ENCODE measurements around the gene NUDT17. TPM values are rescaled to one million over a fixed set of nuclear protein-coding genes. Genes with fewer than 3 reads are reported as not detected.

NUDT17 gene
- total RNA-seq, 1 experiment from 2014 or later, result 4.4 TPM

DNA sequence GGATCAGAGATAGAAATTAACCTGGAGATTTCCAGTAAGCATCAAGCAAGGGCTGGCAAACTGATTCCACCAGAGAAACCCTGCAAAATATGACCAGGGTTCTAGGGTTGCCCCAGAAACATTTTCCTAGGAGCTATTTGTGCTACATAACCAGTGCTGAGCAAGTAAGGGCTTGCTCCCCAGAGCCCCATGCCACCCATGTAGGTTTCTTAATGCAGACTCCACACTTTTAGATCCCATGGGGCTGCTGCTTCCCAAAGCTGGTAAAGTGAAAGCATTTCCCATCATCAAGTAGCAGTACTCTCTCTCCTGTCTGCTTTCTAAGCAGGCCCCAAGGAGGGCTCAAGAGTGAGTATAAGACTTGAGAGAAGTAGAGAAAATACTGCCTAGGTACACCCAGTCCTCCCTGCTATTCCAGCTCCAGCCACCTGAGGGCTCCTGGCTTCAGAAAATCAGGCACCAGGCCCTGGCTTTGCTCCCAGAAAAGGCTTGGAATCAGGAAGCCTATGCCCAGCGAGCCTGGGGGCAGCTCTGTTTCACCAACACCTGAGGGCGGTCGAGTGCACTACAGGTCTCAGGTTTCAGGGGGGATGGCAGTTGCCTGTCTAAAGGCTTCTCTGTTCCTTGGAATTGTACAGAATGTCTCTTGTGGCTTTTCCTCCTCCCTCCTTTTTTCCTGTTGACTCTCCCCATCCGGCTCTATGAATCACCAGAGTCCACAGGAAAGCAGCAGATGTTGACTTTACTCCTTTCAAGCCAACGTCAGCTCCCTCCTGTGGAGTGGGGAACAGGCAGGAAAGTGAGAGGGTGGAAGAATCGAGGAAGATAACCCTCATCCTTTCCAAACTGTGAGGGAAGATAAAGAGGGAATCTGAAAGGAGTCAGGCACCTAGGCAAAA is 46.4 kb downstream of the NUDT17 start:
- Histone ChIP-seq H3K4me3 (ENCODE audit: insufficient read depth, low read depth, low read length) (no peak overlapping the region), H3K36me3 (replicated peaks; ENCODE audit: control insufficient read depth, insufficient read depth, low read length) (no peaks in the 10 kb centered on the region), H3K27me3 (ENCODE audit: control insufficient read depth, insufficient read depth, low read length) (no peaks in the 10 kb centered on the region)
- peak; percentile 87 for DNase-seq

GRCh38 chr1:145892486-145893087 is 47.2 kb downstream of the NUDT17 start:
- H3K4me3 ChIP-seq (ENCODE audit: insufficient read depth, low read depth, low read length), result no peak overlapping the region
- H3K27me3 ChIP-seq (ENCODE audit: control insufficient read depth, insufficient read depth, low read length), result no peaks in the 10 kb centered on the region; the same call in 1 of the 2 replicates
- H3K36me3 ChIP-seq (replicated peaks; ENCODE audit: control insufficient read depth, insufficient read depth, low read length), result no peaks in the 10 kb centered on the region
- no peak for DNase-seq

DNA sequence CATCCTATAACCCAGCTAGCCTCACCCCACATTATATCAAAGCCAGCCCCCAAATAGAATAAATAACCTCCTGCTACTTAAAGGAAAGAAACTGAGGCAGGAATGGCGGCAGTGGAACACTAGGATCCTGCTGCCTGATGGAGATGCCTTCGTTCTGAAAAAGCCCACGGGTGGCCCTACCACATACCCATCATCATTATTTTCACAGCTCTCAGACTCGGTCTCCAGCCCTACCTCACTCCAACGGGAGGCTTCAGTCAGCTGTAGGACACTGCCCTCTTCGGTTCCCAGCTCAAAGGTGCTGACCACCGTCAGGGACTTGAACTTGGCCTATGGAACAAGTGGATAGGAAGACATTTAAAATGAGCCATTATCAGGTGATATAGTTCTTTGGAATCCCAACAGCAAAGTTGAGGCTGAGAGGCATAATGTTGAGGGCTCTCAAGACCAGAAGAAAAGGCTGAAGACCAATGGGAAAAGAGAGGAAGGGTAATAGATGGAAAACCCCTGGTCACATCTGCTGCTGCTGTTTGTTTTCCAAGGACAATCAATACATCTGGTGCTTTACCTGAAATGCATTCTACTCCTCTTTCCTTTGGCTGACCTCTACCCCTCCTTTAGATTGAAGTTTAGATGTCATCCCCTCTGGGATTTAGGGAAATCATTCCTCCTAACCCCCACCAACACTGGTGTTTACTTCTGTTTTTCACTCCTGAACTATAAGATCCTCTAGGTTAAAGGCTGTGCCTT is 48.1 kb downstream of the NUDT17 start:
- Histone ChIP-seq H3K4me3 (ENCODE audit: insufficient read depth, low read depth, low read length) (no peak overlapping the region), H3K36me3 (replicated peaks; ENCODE audit: control insufficient read depth, insufficient read depth, low read length) (no peaks in the 10 kb centered on the region), H3K27me3 (ENCODE audit: control insufficient read depth, insufficient read depth, low read length) (no peaks in the 10 kb centered on the region; the same call in 1 of the 2 replicates)
- no peak for DNase-seq

DNA sequence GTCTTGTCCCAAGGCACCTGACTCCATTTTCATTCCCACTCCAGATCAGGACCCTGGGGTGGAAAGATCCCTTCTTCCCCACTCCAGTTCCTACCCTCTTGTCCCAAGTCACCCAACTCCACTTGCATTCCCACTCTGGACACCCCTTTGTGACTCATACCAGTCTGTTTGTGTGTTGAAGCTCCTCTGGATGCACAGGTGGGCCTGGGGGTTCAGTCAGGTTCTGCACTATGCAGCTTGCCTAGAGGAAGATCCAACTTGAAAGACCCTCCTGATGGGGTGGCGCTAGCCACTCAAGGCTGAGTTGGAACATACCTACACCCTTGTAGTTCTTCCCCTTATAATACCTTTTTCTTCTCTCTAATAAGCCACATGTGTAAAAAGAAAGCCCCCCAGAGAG is 50.0 kb downstream of the NUDT17 start:
- no peak for DNase-seq
- Histone ChIP-seq H3K36me3 (replicated peaks; ENCODE audit: control insufficient read depth, insufficient read depth, low read length) (no peaks in the 10 kb centered on the region), H3K27me3 (ENCODE audit: control insufficient read depth, insufficient read depth, low read length) (no peaks in the 10 kb centered on the region; the same call in 1 of the 2 replicates), H3K4me3 (ENCODE audit: insufficient read depth, low read depth, low read length) (no peak overlapping the region)

GRCh38 chr1:145897969-145898368 is 52.5 kb downstream of the NUDT17 start:
- H3K4me3 ChIP-seq (ENCODE audit: insufficient read depth, low read depth, low read length), result no peak overlapping the region
- no peaks in the 10 kb centered on the region for H3K36me3 ChIP-seq (replicated peaks; ENCODE audit: control insufficient read depth, insufficient read depth, low read length)
- no peaks in the 10 kb centered on the region; the same call in 1 of the 2 replicates for H3K27me3 ChIP-seq (ENCODE audit: control insufficient read depth, insufficient read depth, low read length)
- DNase-seq, result no peak

Other genes with a start within 250 kb of the NUDT17 start
- 26.7 and 29.9 TPM in 2 replicates for gene GPR89A, start 237.6 kb upstream of the NUDT17 start, total RNA-seq (2014; rRNA removed; shearing (Covaris generic))
- gene PDZK1, start 138.3 kb upstream of the NUDT17 start, total RNA-seq (2014; rRNA removed; shearing (Covaris generic)), result 1.3 and 4.1 TPM in 2 replicates
- gene CD160, start 126.1 kb upstream of the NUDT17 start, total RNA-seq (2014; rRNA removed; shearing (Covaris generic)), result 0.35 TPM in 1 of 2 replicates, not detected in the other
- 11.3 and 11.5 TPM in 2 replicates for gene RNF115, start 21.5 kb upstream of the NUDT17 start, total RNA-seq (2014; rRNA removed; shearing (Covaris generic))
- 44.3 and 45.1 TPM in 2 replicates for gene POLR3C, start 21.4 kb upstream of the NUDT17 start, total RNA-seq (2014; rRNA removed; shearing (Covaris generic))
- gene PIAS3, start 13.5 kb downstream of the NUDT17 start, total RNA-seq (2014; rRNA removed; shearing (Covaris generic)), result 27.0 and 27.4 TPM in 2 replicates
- 0.22 and 0.52 TPM in 2 replicates for gene ANKRD35, start 40.2 kb downstream of the NUDT17 start, total RNA-seq (2014; rRNA removed; shearing (Covaris generic))
- 0.10 and 0.22 TPM in 2 replicates for gene ITGA10, start 64.4 kb downstream of the NUDT17 start, total RNA-seq (2014; rRNA removed; shearing (Covaris generic))
- gene PEX11B, start 73.1 kb downstream of the NUDT17 start, total RNA-seq (2014; rRNA removed; shearing (Covaris generic)), result 22.9 and 28.0 TPM in 2 replicates
- 181 and 214 TPM in 2 replicates for gene RBM8A, start 81.9 kb downstream of the NUDT17 start, total RNA-seq (2014; rRNA removed; shearing (Covaris generic))
- 23.0 and 24.3 TPM in 2 replicates for gene LIX1L, start 112.4 kb downstream of the NUDT17 start, total RNA-seq (2014; rRNA removed; shearing (Covaris generic))
- 0.52 and 0.62 TPM in 2 replicates for gene ANKRD34A, start 118.9 kb downstream of the NUDT17 start, total RNA-seq (2014; rRNA removed; shearing (Covaris generic))
- 6.3 and 11.6 TPM in 2 replicates for gene POLR3GL, start 119.1 kb downstream of the NUDT17 start, total RNA-seq (2014; rRNA removed; shearing (Covaris generic))
- gene TXNIP, start 150.9 kb downstream of the NUDT17 start, total RNA-seq (2014; rRNA removed; shearing (Covaris generic)), result 24.6 and 90.7 TPM in 2 replicates
- gene HJV, start 176.1 kb downstream of the NUDT17 start, total RNA-seq (2014; rRNA removed; shearing (Covaris generic)), result 0.24 and 1.2 TPM in 2 replicates